ENCODE measurements around the gene KIAA2012.

GRCh38 chr2:202157211-202157990 lies 84.3 kb downstream of the KIAA2012 start:
- TF ChIP-seq CTCF (conservative IDR thresholded peaks at IDR 0.05 in 1 of 2, IDR thresholded peaks at IDR 0.05 in 1 of 2; ENCODE audit: extremely low read depth in 1 of 2, insufficient read depth in 1 of 2, low read depth in 1 of 2, low read length in 2 of 2) = no peak
- no peak for TF ChIP-seq EZH2 (IDR thresholded peaks at IDR 0.05; ENCODE audit: borderline replicate concordance, low read length)

Data from mammary epithelial cell (primary cell).